ENCODE data around the gene KRTAP26-1.

KRTAP26-1 gene

DNA sequence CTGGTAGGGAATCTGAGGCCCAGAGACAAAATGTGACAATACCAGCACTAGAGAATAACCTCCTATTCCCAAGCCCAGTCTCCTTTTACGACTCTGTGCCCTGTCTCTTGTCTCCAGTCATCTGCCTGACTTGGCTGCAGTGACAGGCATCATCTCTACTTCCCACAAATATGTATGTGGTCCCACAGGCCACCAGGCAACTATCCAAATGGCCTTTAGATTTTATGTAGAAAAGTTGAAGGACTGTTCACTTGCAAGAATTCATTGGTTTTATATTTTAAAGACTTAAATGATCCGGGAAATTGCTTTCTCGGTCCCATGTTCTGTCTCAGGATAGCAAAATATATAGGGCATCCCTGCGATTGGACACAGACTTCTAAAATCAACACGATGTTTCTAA lies 49.0 kb downstream of the KRTAP26-1 start:
- no peak for DNase-seq

- DNase-seq: no peak
These were observed 50.1 kb downstream of the KRTAP26-1 start for GRCh38 chr21:30269803-30270530.

Data from central memory CD4-positive, alpha-beta T cell (primary cell).